Endothelial cell (in vitro differentiated cells): ENCODE data around the gene RBM38. TPM values are rescaled to one million over a fixed set of nuclear protein-coding genes. Genes with fewer than 3 reads are reported as not detected.
A peak's percentile ranks its signal among the peaks of the same experiment; 100 is the strongest.

Experiments used
- DNase-seq: peaks from one replicate; pipeline ENCODE4 v3.0.0; 2021; ENCODE audit warnings: low spot score
- H3K27ac Mint-ChIP-seq: one replicate; pipeline ENCODE4 v1.8.0; 2021; ENCODE audit warnings: mixed read lengths, inconsistent platforms; ENCODE audit not compliant: unreplicated experiment
- H3K27me3 Mint-ChIP-seq: one replicate; pipeline ENCODE4 v1.8.0; 2021; ENCODE audit warnings: mild to moderate bottlenecking, moderate library complexity, mixed read lengths, inconsistent platforms; ENCODE audit not compliant: unreplicated experiment
- H3K36me3 Mint-ChIP-seq: one replicate; pipeline ENCODE4 v1.8.0; 2021; ENCODE audit warnings: mild to moderate bottlenecking, low read depth, mixed read lengths, inconsistent platforms; ENCODE audit not compliant: unreplicated experiment
- H3K4me1 Mint-ChIP-seq: one replicate; pipeline ENCODE4 v1.8.0; 2021; ENCODE audit warnings: mild to moderate bottlenecking, mixed read lengths, inconsistent platforms; ENCODE audit not compliant: unreplicated experiment
- H3K4me3 Mint-ChIP-seq: one replicate; pipeline ENCODE4 v1.8.0; 2021; ENCODE audit warnings: mild to moderate bottlenecking, mixed read lengths, inconsistent platforms; ENCODE audit not compliant: unreplicated experiment
- H3K9me3 Mint-ChIP-seq: one replicate; pipeline ENCODE4 v1.8.0; 2021; ENCODE audit warnings: mixed read lengths, inconsistent platforms; ENCODE audit not compliant: unreplicated experiment
- CTCF ChIP-seq: fragments of 200-600 bp; sonication (generic); IDR thresholded peaks from one replicate; pipeline ENCODE4 v1.5.0; 2021; ENCODE audit warnings: antibody characterized with exemption; ENCODE audit not compliant: unreplicated experiment
- total RNA-seq: library from RNA; stranded (reverse); fragmentation: NEBNext Ultra II Directional; extraction: Animal tissue kit (Norgen Biotek cat#: 25700); gene quantifications from one replicate; pipeline ENCODE4 v1.2.1, GENCODE V29; 2021; ENCODE audit not compliant: unreplicated experiment

The RBM38 gene
- total RNA-seq, 1 donor from 2014 or later, result 23.6 TPM

- no peak for TF ChIP-seq CTCF
- Mint-ChIP-seq H3K9me3 (no peaks in the 10 kb centered on the region), H3K4me1 (no peaks in the 10 kb centered on the region), H3K27ac (no peak overlapping the region), H3K36me3 (peaks cover 12% of the 10 kb centered on the region), H3K4me3 (peak overlapping the region; percentile 56), H3K27me3 (no peaks in the 10 kb centered on the region)
- DNase-seq, result no peak
These were observed 29.7 kb upstream of the RBM38 start for GRCh38 chr20:57361517-57361916.

GRCh38 chr20:57364451-57364850, 26.7 kb upstream of the RBM38 start:
- no peak overlapping the region for H3K27ac Mint-ChIP-seq
- TF ChIP-seq CTCF, result no peak
- H3K9me3 Mint-ChIP-seq, result no peaks in the 10 kb centered on the region
- H3K4me3 Mint-ChIP-seq, result no peak overlapping the region
- H3K36me3 Mint-ChIP-seq, result peaks cover 15% of the 10 kb centered on the region
- no peaks in the 10 kb centered on the region for H3K27me3 Mint-ChIP-seq
- DNase-seq, result no peak
- H3K4me1 Mint-ChIP-seq, result no peaks in the 10 kb centered on the region

GRCh38 chr20:57369596-57369995, 21.6 kb upstream of the RBM38 start:
- no peak overlapping the region for H3K27ac Mint-ChIP-seq
- no peak for DNase-seq
- peaks cover 28% of the 10 kb centered on the region for H3K4me1 Mint-ChIP-seq
- peaks cover 5% of the 10 kb centered on the region for H3K27me3 Mint-ChIP-seq
- no peak for TF ChIP-seq CTCF
- peaks cover 43% of the 10 kb centered on the region for H3K36me3 Mint-ChIP-seq
- no peaks in the 10 kb centered on the region for H3K9me3 Mint-ChIP-seq
- peak overlapping the region; percentile 39 for H3K4me3 Mint-ChIP-seq

GRCh38 chr20:57370316-57370715, 20.9 kb upstream of the RBM38 start:
- Mint-ChIP-seq H3K4me1 (peaks cover 33% of the 10 kb centered on the region), H3K4me3 (peak overlapping the region; percentile 39), H3K27ac (no peak overlapping the region), H3K9me3 (no peaks in the 10 kb centered on the region), H3K27me3 (peaks cover 5% of the 10 kb centered on the region), H3K36me3 (peaks cover 47% of the 10 kb centered on the region)
- TF ChIP-seq CTCF, result no peak
- DNase-seq, result no peak

- no peak for TF ChIP-seq CTCF
- DNase-seq, result no peak
- peaks cover 54% of the 10 kb centered on the region for H3K36me3 Mint-ChIP-seq
- H3K4me3 Mint-ChIP-seq, result peak overlapping the region; percentile 52
- H3K27me3 Mint-ChIP-seq, result peaks cover 11% of the 10 kb centered on the region
- no peaks in the 10 kb centered on the region for H3K9me3 Mint-ChIP-seq
- H3K27ac Mint-ChIP-seq, result peak overlapping the region; percentile 45
- peaks cover 42% of the 10 kb centered on the region for H3K4me1 Mint-ChIP-seq
These were observed 19.8 kb upstream of the RBM38 start for GRCh38 chr20:57371363-57371762.
